ENCODE data around the gene COMMD7. TPM values are rescaled to one million over a fixed set of nuclear protein-coding genes. Genes with fewer than 3 reads are reported as not detected.
A peak's percentile ranks its signal among the peaks of the same experiment; 100 is the strongest.

Gene COMMD7
- total and polyA plus RNA-seq, 2 of the 4 experiments (the other 2 are of a cell fraction) = 51.8 to 67.5 TPM

- CTCF ChIA-PET = no interaction called here
- intact Hi-C loops (cut with micrococcal nuclease) = no loop called here
- H3K9me3 ChIP-seq (ENCODE audit: control insufficient read depth, insufficient read depth, low read length) = no peaks in the 10 kb centered on the region
Measured at GRCh38 chr20:32656827-32657226, 86.4 kb downstream of the COMMD7 start.

More at GRCh38 chr20:32656827-32657226, 86.4 kb downstream of the COMMD7 start:
- Histone ChIP-seq H3K14ac (replicated peaks; ENCODE audit: low read depth, low read length) (no peak overlapping the region), H3K18ac (ENCODE audit: low read depth, low read length) (no peak overlapping the region), H2BK20ac (ENCODE audit: low read depth, low read length) (no peak overlapping the region), H3K27ac (ENCODE audit: insufficient read depth, low read length) (no peak overlapping the region), H3K56ac (ENCODE audit: extremely low read depth, insufficient read depth, low read length) (no peak overlapping the region), H2AFZ (replicated peaks; ENCODE audit: low read length, poor library complexity) (no peak overlapping the region), H3K23ac (ENCODE audit: low read depth, low read length) (no peak overlapping the region), H4K91ac (ENCODE audit: insufficient read depth, low read depth, low read length) (no peak overlapping the region), H2BK5ac (ENCODE audit: low read depth, low read length, poor library complexity, severe bottlenecking) (no peak overlapping the region), H2AK9ac (replicated peaks; ENCODE audit: low read depth, low read length, poor library complexity) (no peak overlapping the region), H2BK15ac (ENCODE audit: low read depth, low read length) (no peak overlapping the region), H3K27me3 (ENCODE audit: control insufficient read depth, insufficient read depth, low read length) (no peaks in the 10 kb centered on the region; the same call in 1 of the 2 replicates), H3K4me1 (ENCODE audit: control insufficient read depth, insufficient read depth, low read length) (no peaks in the 10 kb centered on the region), H3K4me3 (ENCODE audit: insufficient read depth, low read depth, low read length) (no peak overlapping the region), H4K5ac (ENCODE audit: low read depth, low read length) (no peak overlapping the region), H4K20me1 (ENCODE audit: insufficient read depth, low read length) (no peaks in the 10 kb centered on the region), H3K9ac (ENCODE audit: low read depth, low read length) (no peak overlapping the region), H2BK120ac (ENCODE audit: low read depth, low read length) (no peak overlapping the region), H3K79me1 (ENCODE audit: low read depth in 1 of 2, low read length in 2 of 2) (no peaks in the 10 kb centered on the region), H3K4ac (ENCODE audit: low read depth, low read length) (no peak overlapping the region), H3K4me2 (ENCODE audit: low read depth, low read length) (no peak overlapping the region), H2AK5ac (ENCODE audit: low read depth, low read length) (no peak overlapping the region), H3K36me3 (ENCODE audit: control insufficient read depth, insufficient read depth, low read length) (no peaks in the 10 kb centered on the region), H3K9me1 (ENCODE audit: insufficient read depth, low read length) (no peaks in the 10 kb centered on the region), H4K8ac (ENCODE audit: low read depth in 2 of 2, low read length in 2 of 2) (no peak overlapping the region)
- no peak for DNase-seq
- dilution Hi-C loops (cut with HindIII; ENCODE audit: low sequenced_read_pairs, unreplicated experiment) = no loop called here
- TF ChIP-seq MAFK (IDR thresholded peaks at IDR 0.05; ENCODE audit: low read depth, low read length) (peak; percentile 37; the same call in 1 of the 2 replicates), POLR2A (IDR thresholded peaks at IDR 0.05; ENCODE audit: low read depth, low read length) (no peak)
- in situ Hi-C loops (cut with MboI; ENCODE audit: low sequenced_read_pairs) = loop anchor here (25.0 kb wide), 1 partner anchor 820 kb away; the partner anchor contains the start of gene FOXS1
- ATAC-seq (ENCODE audit: low read depth) = no peak
- no TSS peak for BruUV-seq (replicated peaks)
- POLR2A ChIA-PET (ENCODE audit: unreplicated experiment) = no interaction called here
- WGBS, 2 experiments (ENCODE audit: extremely low coverage in 2 of 2, insufficient read length in 1 of 2) = no CpG with 5 or more reads among the region's 1 CpG

Data from IMR-90 (cell line).